Body of pancreas (tissue), 4 donors: ENCODE measurements around the gene VAPB. TPM values are rescaled to one million over a fixed set of nuclear protein-coding genes. Genes with fewer than 3 reads are reported as not detected.
"Not testable (repeated sequence)": the region's sequence is repeated elsewhere in the genome, so short reads cannot be mapped to it uniquely, and the experiment has no call there.

ENCODE experiments used
- ATAC-seq: fragments of 150-250 bp; one replicate; pipeline ENCODE4 v1.9.1; 2016
- DNase-seq, 4 donors: peaks; one replicate each; pipeline ENCODE4 v3.0.0-alpha.2; 2019
- H3K27ac ChIP-seq, 4 donors: fragments of 200-600 bp; sonication (generic); 1 replicate in 3 of 4; 2 replicates in 1 of 4; pipeline versions ENCODE4 v1.5.1 to v1.6.1; 2016 to 2019; ENCODE audit warnings: mild to moderate bottlenecking in 1 of 4, mixed read lengths in 1 of 4, moderate library complexity in 1 of 4
- H3K27me3 ChIP-seq, 2 donors: fragments of 200-600 bp; sonication (generic); one replicate each; pipeline ENCODE4 v1.6.0; 2016; ENCODE audit warnings: mild to moderate bottlenecking in 1 of 2
- H3K36me3 ChIP-seq, 2 donors: fragments of 200-600 bp; sonication (generic); replicated peaks in 1 of 2; 2 replicates each; pipeline ENCODE4 v1.5.1; 2016; ENCODE audit warnings: low read depth in 2 of 2; ENCODE audit not compliant: insufficient read depth in 1 of 2
- H3K4me1 ChIP-seq: fragments of 200-600 bp; sonication (generic); one replicate; pipeline ENCODE4 v1.6.0; 2016
- H3K4me3 ChIP-seq, 2 donors: fragments of 200-600 bp; sonication (generic); 1 replicate in 1 of 2; 2 replicates in 1 of 2; pipeline ENCODE4 v1.5.1; 2016 to 2019
- H3K9me3 ChIP-seq, 3 donors: fragments of 200-600 bp; sonication (generic); 1 replicate in 2 of 3; 2 replicates in 1 of 3; pipeline ENCODE4 v1.5.1; 2016
- POLR2A ChIP-seq, 3 donors: fragments of 450-650 bp; IDR thresholded peaks; one replicate each; pipeline ENCODE4 v1.6.1; 2016; ENCODE audit warnings: antibody characterized with exemption in 3 of 3, mild to moderate bottlenecking in 2 of 3
- WGBS, 2 donors: methylation state at CpG; one replicate each; pipeline ENCODE4 v1.1.5; 2017; 5-methylcytosine and 5-hydroxymethylcytosine counted together
- intact Hi-C: fragments of 100-400 bp; cut with DNase I; formaldehyde crosslinking; loops from one replicate; pipeline ENCODE4 v1.15.1; 2023
- total RNA-seq, 2 donors: library from RNA; depleted of rRNA; stranded (reverse); fragments of >200 nt; gene quantifications; one replicate each; pipeline ENCODE4 v1.1.0, GENCODE V29; 2016
- TF ChIP-seq, protein P1 (sequence below), 7 experiments: fragments of 450-650 bp in 4 of 7; fragments of 200-600 bp in 3 of 7; sonication (generic) in 3 of 7; IDR thresholded peaks; one replicate each; pipeline ENCODE4 v1.5.1; 2016 to 2019; ENCODE audit warnings: antibody characterized with exemption in 7 of 7

The VAPB gene
- total RNA-seq, 2 donors from 2014 or later, result 10.5 to 11.9 TPM

DNA sequence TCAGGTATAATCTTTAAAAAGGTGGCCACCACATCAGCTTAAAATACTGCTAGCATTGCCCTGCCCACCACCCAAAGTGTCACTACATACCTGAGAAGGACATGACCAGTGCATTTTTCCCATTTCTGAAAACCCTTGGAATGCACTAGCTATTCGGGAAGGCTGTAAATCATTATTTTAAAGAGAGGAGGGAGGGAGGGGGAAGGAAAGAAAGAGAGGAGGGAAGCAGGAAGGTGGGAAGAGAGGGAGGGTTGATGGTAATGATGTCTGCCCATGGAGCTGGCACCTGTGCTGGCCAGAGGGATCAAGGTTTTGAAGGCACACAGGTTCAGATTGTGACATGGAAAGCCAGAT, 32.4 kb downstream of the VAPB start:
- Histone ChIP-seq H3K36me3 (peaks cover 0 to 2% of the 10 kb centered on the region in 2 donors), H3K27ac (no peak overlapping the region), H3K27me3 (no peaks in the 10 kb centered on the region), H3K9me3 (no peaks in the 10 kb centered on the region), H3K4me1 (peaks cover 7% of the 10 kb centered on the region), H3K4me3 (no peak overlapping the region)
- no peak for TF ChIP-seq POLR2A (IDR thresholded peaks at IDR 0.05)
- TF ChIP-seq, protein P1, sequence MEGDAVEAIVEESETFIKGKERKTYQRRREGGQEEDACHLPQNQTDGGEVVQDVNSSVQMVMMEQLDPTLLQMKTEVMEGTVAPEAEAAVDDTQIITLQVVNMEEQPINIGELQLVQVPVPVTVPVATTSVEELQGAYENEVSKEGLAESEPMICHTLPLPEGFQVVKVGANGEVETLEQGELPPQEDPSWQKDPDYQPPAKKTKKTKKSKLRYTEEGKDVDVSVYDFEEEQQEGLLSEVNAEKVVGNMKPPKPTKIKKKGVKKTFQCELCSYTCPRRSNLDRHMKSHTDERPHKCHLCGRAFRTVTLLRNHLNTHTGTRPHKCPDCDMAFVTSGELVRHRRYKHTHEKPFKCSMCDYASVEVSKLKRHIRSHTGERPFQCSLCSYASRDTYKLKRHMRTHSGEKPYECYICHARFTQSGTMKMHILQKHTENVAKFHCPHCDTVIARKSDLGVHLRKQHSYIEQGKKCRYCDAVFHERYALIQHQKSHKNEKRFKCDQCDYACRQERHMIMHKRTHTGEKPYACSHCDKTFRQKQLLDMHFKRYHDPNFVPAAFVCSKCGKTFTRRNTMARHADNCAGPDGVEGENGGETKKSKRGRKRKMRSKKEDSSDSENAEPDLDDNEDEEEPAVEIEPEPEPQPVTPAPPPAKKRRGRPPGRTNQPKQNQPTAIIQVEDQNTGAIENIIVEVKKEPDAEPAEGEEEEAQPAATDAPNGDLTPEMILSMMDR (IDR thresholded peaks at IDR 0.05), result no peak
- WGBS, 2 donors, result 52 to 55% methylated on average over 1 of the region's 1 CpG
- ATAC-seq (no peak), DNase-seq (no peak)
- intact Hi-C loops, result no loop called here

DNA sequence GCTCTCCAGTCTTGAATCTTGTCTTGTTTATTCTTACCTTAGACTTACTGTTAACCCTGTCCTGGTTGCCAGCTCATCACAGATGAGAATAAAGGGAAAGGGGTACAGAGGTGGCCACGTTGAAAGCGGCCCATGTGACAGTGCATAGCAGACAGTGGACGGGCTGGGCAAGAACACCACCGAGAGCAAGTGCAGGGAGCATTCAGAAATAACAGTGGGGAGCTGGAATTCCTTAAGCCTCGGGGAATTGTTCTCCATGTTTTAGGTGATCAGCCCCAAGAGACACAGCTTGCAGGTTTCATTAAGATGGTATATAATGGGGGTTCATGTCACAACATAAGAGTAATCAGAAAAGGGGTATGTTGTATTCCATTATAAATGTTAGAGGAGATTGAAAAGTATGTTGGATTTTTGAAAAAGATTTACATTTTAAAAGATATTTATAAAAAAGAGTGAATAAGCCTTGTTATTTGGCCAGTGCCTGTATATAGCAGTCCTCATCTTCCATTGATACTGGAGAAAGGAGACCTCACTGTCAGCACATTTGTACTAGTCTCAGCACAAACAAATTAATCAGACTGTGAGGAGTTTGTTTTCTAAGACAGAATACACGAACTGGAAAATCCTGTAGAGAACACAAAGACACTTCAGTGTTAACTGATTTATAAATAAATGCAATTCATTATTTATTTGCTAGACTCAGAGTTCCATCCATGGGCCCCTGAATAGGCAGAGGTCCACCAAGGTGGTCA, 35.4 kb downstream of the VAPB start:
- intact Hi-C loops, result no loop called here
- Histone ChIP-seq H3K27me3 (no peaks in the 10 kb centered on the region), H3K36me3 (peaks cover 0 to 2% of the 10 kb centered on the region in 2 donors), H3K9me3 (no peaks in the 10 kb centered on the region), H3K27ac (no peak overlapping the region), H3K4me3 (no peak overlapping the region), H3K4me1 (peaks cover 5% of the 10 kb centered on the region)
- WGBS, 2 donors, result 83 to 89% methylated on average over 6 of the region's 6 CpGs
- no peak for ATAC-seq
- DNase-seq, result no peak
- TF ChIP-seq, protein P1 (IDR thresholded peaks at IDR 0.05), result no peak
- TF ChIP-seq POLR2A (IDR thresholded peaks at IDR 0.05), result no peak

DNA sequence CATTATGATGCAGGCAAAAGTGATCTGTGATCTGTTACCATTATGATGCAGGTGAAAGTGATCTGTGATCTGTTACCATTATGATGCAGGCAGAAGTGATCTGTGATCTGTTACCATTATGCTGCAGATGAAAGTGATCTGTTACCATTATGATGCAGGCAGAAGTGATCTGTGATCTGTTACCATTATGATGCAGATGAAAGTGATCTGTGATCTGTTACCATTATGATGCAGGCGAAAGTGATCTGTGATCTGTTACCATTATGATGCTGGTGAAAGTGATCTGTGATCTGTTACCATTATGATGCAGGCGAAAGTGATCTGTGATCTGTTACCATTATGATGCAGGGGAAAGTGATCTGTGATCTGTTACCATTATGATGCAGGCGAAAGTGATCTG, 38.5 kb downstream of the VAPB start:
- ATAC-seq, intact Hi-C loops, H3K27ac ChIP-seq, H3K9me3 ChIP-seq, H3K4me3 ChIP-seq, H3K27me3 ChIP-seq, DNase-seq, H3K36me3 ChIP-seq: not testable (repeated sequence)
- WGBS, 2 donors, result 83 to 92% methylated on average over 3 of the region's 3 CpGs
- peaks cover 15% of the 10 kb centered on the region for H3K4me1 ChIP-seq

DNA sequence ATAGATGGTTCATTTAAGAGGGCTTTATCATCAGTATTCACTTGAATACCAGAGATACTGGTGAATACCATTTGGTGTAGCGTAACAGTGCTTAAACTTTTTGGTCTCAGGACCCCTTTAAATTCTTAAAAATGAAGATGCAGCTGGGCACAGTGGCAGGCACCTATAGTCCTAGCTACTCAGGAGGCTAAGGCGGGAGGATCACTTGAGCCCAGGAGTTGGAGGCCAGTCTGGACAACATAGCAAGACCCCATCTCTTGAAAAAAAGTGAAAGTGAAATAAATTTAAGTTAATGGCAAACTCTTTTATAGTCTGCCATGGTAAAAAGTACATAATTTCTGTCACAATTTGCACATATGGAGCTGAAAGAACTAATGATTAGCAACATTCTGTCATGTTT, 39.3 kb downstream of the VAPB start:
- H3K36me3 ChIP-seq, result no peaks in the 10 kb centered on the region
- no peaks in the 10 kb centered on the region for H3K27me3 ChIP-seq
- intact Hi-C loops, result no loop called here
- TF ChIP-seq, protein P1 (IDR thresholded peaks at IDR 0.05), result no peak
- no peak for TF ChIP-seq POLR2A (IDR thresholded peaks at IDR 0.05)
- no peak for ATAC-seq
- no peak overlapping the region for H3K27ac ChIP-seq
- 98 to 100% methylated on average over 2 of the region's 2 CpGs for WGBS, 2 donors
- DNase-seq, result no peak
- H3K4me1 ChIP-seq, result peaks cover 17% of the 10 kb centered on the region
- H3K9me3 ChIP-seq, result no peaks in the 10 kb centered on the region
- no peak overlapping the region for H3K4me3 ChIP-seq

DNA sequence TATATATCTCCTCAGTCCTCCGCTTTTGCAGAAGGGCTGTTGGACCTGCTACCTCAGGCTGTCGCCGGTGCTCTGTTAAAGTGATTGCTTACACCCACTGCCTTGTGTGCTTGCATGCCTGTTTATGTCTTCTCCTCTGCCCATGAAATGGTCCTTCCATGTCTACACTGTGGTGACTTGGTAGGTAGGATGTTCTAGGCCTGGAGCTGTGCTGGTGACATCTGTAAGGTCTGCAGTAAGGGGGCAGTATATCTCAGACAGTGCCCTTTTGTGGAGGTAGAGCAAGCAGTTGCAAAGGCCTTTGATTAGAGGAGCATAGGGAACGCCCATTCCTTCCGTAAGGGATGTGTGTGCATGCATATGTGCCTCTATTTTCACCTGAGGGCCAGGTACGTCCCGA, 40.3 kb downstream of the VAPB start:
- H3K4me3 ChIP-seq, result no peak overlapping the region
- WGBS, 2 donors, result 93 to 96% methylated on average over 7 of the region's 7 CpGs

More for the DNA sequence above, 40.3 kb downstream of the VAPB start:
- H3K27ac ChIP-seq, result no peak overlapping the region
- no peaks in the 10 kb centered on the region for H3K36me3 ChIP-seq
- H3K9me3 ChIP-seq, result no peaks in the 10 kb centered on the region
- intact Hi-C loops, result no loop called here
- H3K4me1 ChIP-seq, result peaks cover 13% of the 10 kb centered on the region
- TF ChIP-seq, protein P1 (IDR thresholded peaks at IDR 0.05), result no peak
- TF ChIP-seq POLR2A (IDR thresholded peaks at IDR 0.05), result no peak
- DNase-seq (no peak), ATAC-seq (no peak)
- H3K27me3 ChIP-seq, result no peaks in the 10 kb centered on the region
